Type B pancreatic cell (in vitro differentiated cells): ENCODE results near the gene CHRND. TPM values are rescaled to one million over a fixed set of nuclear protein-coding genes. Genes with fewer than 3 reads are reported as not detected.

Source experiments
- DNase-seq: peaks from one replicate; pipeline ENCODE4 v3.0.0; 2021; ENCODE audit warnings: mixed read lengths; ENCODE audit not compliant: unreplicated experiment; ENCODE audit errors: extremely low spot score
- H3K27ac Mint-ChIP-seq: 2 replicates; pipeline ENCODE4 v1.8.0; 2021; ENCODE audit warnings: mild to moderate bottlenecking, mixed read lengths
- H3K27me3 Mint-ChIP-seq: 2 replicates; pipeline ENCODE4 v1.8.0; 2021; ENCODE audit warnings: mixed read lengths
- H3K36me3 Mint-ChIP-seq: 2 replicates; pipeline ENCODE4 v1.8.0; 2021; ENCODE audit warnings: mixed read lengths
- H3K4me1 Mint-ChIP-seq: one replicate; pipeline ENCODE4 v1.8.0; 2021; ENCODE audit warnings: mixed read lengths; ENCODE audit not compliant: unreplicated experiment
- H3K4me3 Mint-ChIP-seq: 2 replicates; pipeline ENCODE4 v1.8.0; 2021; ENCODE audit warnings: mild to moderate bottlenecking, mixed read lengths
- H3K9me3 Mint-ChIP-seq: 2 replicates; pipeline ENCODE4 v1.8.0; 2021; ENCODE audit warnings: mixed read lengths
- total RNA-seq: library from RNA; stranded (reverse); gene quantifications from 2 replicates; pipeline ENCODE4 v1.2.1, GENCODE V29; 2021; ENCODE audit warnings: low replicate concordance
- TF ChIP-seq, protein P1 (sequence below): fragments of 200-600 bp; sonication (generic); conservative IDR thresholded peaks from 2 replicates; pipeline ENCODE4 v1.5.0; 2021; ENCODE audit warnings: antibody characterized with exemption, mild to moderate bottlenecking

The CHRND gene
- total RNA-seq, 1 donor from 2014 or later = 0.60 TPM

- no peaks in the 10 kb centered on the region for H3K4me1 Mint-ChIP-seq
- H3K27ac Mint-ChIP-seq = no peak within 1 kb of the TSS
- H3K27me3 Mint-ChIP-seq = peaks cover 77% of the 10 kb centered on the region
- TF ChIP-seq, protein P1, sequence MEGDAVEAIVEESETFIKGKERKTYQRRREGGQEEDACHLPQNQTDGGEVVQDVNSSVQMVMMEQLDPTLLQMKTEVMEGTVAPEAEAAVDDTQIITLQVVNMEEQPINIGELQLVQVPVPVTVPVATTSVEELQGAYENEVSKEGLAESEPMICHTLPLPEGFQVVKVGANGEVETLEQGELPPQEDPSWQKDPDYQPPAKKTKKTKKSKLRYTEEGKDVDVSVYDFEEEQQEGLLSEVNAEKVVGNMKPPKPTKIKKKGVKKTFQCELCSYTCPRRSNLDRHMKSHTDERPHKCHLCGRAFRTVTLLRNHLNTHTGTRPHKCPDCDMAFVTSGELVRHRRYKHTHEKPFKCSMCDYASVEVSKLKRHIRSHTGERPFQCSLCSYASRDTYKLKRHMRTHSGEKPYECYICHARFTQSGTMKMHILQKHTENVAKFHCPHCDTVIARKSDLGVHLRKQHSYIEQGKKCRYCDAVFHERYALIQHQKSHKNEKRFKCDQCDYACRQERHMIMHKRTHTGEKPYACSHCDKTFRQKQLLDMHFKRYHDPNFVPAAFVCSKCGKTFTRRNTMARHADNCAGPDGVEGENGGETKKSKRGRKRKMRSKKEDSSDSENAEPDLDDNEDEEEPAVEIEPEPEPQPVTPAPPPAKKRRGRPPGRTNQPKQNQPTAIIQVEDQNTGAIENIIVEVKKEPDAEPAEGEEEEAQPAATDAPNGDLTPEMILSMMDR = no peak
- H3K36me3 Mint-ChIP-seq = no peaks in the 10 kb centered on the region
- H3K4me3 Mint-ChIP-seq = peak within 1 kb of the TSS; percentile 80
- no peak for DNase-seq
- H3K9me3 Mint-ChIP-seq = no peaks in the 10 kb centered on the region
These were observed 38.4 kb upstream of the CHRND start, which contains the start of gene ECEL1 for GRCh38 chr2:232487385-232488096. Gene ECEL1 (minus strand): TSS chr2:232487834. CDS start chr2:232486653, 1,181 bp downstream.

- DNase-seq = no peak
- TF ChIP-seq, protein P1 = peak; percentile 33
- H3K27ac Mint-ChIP-seq = no peak overlapping the region
- no peaks in the 10 kb centered on the region for H3K9me3 Mint-ChIP-seq
- peak overlapping the region; percentile 80 for H3K4me3 Mint-ChIP-seq
- no peaks in the 10 kb centered on the region for H3K36me3 Mint-ChIP-seq
- peaks cover 77% of the 10 kb centered on the region for H3K27me3 Mint-ChIP-seq
- no peaks in the 10 kb centered on the region for H3K4me1 Mint-ChIP-seq
These were observed 37.8 kb upstream of the CHRND start for GRCh38 chr2:232488097-232488711.

- H3K36me3 Mint-ChIP-seq = no peaks in the 10 kb centered on the region
- H3K4me3 Mint-ChIP-seq = peak overlapping the region; percentile 80
- TF ChIP-seq, protein P1 = no peak
- peaks cover 78% of the 10 kb centered on the region for H3K27me3 Mint-ChIP-seq
- H3K4me1 Mint-ChIP-seq = no peaks in the 10 kb centered on the region
- H3K9me3 Mint-ChIP-seq = no peaks in the 10 kb centered on the region
- H3K27ac Mint-ChIP-seq = no peak overlapping the region
- DNase-seq = no peak
These were observed 37.1 kb upstream of the CHRND start for GRCh38 chr2:232488721-232489300.

- Mint-ChIP-seq H3K27me3 (peaks cover 74% of the 10 kb centered on the region), H3K27ac (no peak overlapping the region), H3K4me1 (no peaks in the 10 kb centered on the region), H3K9me3 (no peaks in the 10 kb centered on the region), H3K4me3 (peak overlapping the region; percentile 51), H3K36me3 (no peaks in the 10 kb centered on the region)
- TF ChIP-seq, protein P1 = no peak
- peak; percentile 60 for DNase-seq
These were observed 36.3 kb upstream of the CHRND start for GRCh38 chr2:232489516-232490220.

- TF ChIP-seq, protein P1 = no peak
- H3K4me1 Mint-ChIP-seq = no peaks in the 10 kb centered on the region
- no peaks in the 10 kb centered on the region for H3K9me3 Mint-ChIP-seq
- no peaks in the 10 kb centered on the region for H3K36me3 Mint-ChIP-seq
- no peak overlapping the region for H3K27ac Mint-ChIP-seq
- no peak overlapping the region for H3K4me3 Mint-ChIP-seq
- peaks cover 74% of the 10 kb centered on the region for H3K27me3 Mint-ChIP-seq
- no peak for DNase-seq
These were observed 35.5 kb upstream of the CHRND start for GRCh38 chr2:232490221-232491138.
